ENCODE measurements around the gene AHRR.
A peak's percentile ranks its signal among the peaks of the same experiment; 100 is the strongest.
"Not testable (repeated sequence)": the region's sequence is repeated elsewhere in the genome, so short reads cannot be mapped to it uniquely, and the experiment has no call there.

The AHRR gene

GRCh38 chr5:380701-381309 is 59.3 kb downstream of the AHRR start:
- DNase-seq = peak; percentile 25

- DNase-seq = no peak
Measured at GRCh38 chr5:383066-383465, 61.6 kb downstream of the AHRR start.

DNA sequence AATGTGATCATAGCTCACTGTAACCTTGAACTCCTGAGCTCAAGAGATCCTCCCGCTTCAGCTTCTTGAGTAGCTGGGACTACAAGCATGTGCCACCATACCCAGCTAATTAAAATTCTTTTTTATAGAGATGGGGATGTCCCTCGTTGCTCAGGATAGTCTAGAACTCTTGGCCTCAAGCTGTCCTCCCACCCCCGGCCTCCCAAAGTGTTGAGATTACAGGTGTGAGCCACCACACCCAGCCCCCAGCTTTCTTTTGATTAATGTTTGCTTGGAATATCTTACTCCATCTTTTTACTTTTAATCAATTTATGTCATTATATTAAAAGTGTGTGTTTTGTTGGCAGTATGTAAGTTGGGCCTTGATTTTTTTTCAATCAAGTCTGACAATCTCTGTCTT is 62.1 kb downstream of the AHRR start:
- no peak for DNase-seq

DNA sequence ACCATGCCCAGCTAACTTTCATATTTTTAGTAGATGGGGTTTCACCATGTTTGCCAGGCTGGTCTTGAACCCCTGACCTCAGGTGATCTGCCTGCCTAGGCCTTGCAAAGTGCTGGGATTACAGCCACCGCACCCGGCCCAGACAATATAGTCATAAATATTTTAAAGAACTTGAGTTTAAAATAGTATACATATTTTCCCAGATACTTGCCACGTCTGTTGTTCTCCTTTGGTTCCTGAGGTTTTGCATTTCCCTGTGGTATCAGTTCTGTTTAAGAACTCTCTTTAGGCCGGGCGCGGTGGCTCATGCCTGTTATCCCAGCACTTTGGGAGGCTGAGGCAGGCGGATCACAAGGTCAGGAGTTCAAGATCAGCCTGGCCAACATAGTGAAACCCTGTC is 63.1 kb downstream of the AHRR start:
- DNase-seq = not testable (repeated sequence)

DNA sequence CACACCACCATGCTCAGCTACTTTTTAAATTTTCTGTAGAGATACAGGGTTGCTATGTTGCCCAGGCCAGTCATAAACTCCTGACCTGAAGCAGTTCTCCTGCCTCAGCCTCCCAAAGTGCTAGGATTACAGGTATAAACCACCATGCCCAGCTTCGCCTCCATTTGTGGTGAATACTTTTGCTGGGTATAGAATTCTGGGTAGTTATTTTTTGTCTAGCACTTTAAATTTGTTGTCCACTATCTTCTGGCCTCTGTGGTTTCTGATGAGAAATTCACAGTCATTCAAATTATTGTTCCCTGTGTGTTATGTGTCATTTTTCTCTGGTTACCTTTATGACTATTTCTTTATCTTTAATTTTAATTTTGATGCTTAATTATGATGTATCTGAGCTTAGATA is 63.8 kb downstream of the AHRR start:
- no peak for DNase-seq

GRCh38 chr5:386432-387341 is 65.2 kb downstream of the AHRR start:
- peak; percentile 36 for DNase-seq

- DNase-seq = no peak
Measured at GRCh38 chr5:387491-388265, 66.2 kb downstream of the AHRR start.

DNA sequence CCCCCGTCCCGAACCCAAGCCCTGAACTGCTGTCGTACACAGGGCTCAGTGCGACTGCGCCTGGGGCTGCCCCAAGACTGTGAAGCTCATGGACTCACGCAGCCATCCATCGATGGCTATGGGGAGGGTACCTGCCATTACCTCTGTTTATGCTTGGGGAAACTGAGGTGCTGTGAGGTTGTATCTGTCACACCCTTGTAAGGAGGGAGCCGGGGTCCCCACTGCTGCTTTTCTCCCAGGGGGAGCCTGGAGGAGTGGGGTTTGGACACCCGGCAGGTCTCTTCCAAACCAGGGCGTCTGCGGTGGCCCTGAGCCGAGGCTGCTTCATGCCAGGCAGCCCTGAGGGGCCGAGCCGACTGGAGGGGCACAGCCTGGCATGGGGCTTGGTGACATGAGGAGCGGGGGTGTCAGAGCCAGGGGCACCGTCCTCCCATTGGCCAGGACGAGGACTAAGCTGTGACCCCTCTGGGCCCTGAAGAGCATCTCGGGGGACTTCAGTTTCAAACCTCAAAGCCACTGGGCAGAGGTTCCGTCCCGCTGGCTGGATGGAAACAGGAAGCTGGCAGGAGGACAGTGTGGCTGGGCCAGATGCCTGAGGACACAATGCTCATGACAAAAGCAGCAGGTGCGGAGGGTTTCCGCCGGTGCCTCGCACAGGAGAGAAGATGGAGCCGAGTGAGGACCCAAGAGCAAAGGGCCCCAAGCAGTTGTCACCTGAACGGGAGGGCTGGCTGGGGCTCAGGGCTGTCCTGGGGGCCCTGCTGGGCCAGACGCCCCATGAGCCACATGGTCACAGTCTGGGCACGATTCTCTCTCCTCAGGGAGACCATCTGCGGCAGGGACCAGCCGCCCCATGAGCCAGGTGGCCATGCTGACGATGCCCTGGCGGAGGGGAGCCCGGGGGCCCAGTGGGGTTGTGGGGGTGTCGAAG is 67.0 kb downstream of the AHRR start:
- DNase-seq = no peak

GRCh38 chr5:389197-389821 is 67.8 kb downstream of the AHRR start:
- no peak for DNase-seq

GRCh38 chr5:389891-390622 is 68.5 kb downstream of the AHRR start:
- no peak for DNase-seq

DNA sequence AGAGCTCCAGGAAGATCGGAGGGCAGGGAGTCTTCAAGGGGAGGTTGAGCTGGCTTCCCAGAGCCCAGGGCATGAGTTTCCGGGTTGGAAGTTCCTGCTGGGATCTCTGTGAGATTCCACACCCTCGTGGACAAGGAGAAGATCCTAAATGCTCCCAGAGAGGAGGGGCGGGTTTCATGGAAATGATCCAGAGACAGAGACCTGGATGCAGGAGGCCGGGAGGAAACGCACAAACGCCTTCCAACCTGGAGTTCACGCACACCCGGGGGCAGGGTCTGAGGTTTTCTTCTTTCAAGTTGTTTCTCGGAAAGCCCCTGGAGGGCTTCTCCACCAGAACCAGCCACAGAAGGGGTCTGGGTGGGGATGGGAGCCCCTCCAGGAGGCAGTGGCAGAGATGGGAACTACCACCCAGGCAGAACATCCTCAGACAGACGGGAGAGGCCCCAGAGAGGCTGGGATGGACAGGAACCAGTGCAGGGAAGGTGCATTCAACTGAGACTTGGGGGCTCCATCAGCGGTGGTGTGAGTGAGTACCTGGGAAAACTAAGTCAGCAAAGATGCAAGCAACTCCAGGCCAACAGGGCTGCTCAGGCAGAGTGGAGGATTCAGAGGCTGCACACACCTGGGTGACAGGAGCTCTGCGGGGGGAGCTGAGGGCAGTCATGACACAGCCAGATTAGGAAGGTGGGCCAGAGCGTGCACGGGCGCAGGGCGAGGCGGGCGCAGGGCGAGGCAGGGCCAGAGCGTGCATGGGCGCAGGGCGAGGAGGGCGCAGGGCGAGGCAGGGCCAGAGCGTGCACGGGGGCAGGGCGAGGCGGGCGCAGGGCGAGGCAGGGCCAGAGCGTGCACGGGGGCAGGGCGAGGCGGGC is 69.3 kb downstream of the AHRR start:
- DNase-seq = no peak

- peak; percentile 64 for DNase-seq
Measured at GRCh38 chr5:392431-392988, 71.0 kb downstream of the AHRR start.

DNA sequence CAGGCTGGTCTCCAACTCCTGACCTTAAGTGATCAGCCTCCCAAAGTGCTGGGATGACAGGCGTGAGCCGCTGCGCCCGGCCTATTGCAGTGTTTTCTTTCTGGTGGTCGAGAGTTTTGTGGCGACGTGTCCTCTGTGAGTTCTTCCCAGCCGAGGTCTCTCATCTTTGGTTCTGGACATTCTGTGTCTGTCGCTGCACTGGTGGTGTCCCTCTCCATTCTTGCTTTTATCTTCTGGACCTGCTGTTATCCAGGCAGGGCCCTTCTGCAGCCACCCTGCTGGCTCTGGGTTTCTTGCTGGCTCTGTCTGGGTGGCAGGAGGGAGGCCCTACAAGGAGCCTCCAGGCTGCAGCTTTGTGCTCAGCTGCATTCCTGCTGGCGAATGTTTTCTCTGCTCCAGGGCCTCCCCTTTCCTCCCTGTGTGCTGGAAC is 72.3 kb downstream of the AHRR start:
- peak; percentile 43 for DNase-seq

DNA sequence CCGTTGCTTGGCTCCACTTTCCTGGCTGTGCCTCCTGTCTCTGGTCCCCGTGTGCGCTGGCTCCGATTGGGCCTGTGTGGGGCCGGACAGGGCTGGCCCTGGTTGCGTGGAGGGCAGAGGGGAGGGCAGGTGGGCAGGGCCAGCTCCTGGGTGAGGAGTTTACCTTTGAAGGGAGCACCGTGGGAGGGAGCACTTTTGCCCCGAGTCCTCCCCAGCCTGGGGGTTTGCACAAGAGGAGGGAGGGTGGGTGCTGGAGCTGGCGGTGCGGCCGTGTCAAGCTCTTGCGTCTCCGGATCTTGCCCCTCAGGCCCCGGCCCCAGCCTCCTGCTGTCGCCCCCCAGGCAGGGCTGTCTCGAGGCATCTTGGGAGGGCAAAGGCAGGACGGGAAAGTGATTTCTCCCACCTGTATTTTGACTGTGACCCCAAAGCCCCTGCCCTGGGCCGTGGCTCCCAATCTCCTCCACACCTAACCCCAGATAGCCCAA is 73.2 kb downstream of the AHRR start:
- no peak for DNase-seq

GRCh38 chr5:395156-395920 is 73.8 kb downstream of the AHRR start:
- DNase-seq = peak; percentile 59

- DNase-seq = no peak
Measured at GRCh38 chr5:395921-396530, 74.5 kb downstream of the AHRR start.

DNA sequence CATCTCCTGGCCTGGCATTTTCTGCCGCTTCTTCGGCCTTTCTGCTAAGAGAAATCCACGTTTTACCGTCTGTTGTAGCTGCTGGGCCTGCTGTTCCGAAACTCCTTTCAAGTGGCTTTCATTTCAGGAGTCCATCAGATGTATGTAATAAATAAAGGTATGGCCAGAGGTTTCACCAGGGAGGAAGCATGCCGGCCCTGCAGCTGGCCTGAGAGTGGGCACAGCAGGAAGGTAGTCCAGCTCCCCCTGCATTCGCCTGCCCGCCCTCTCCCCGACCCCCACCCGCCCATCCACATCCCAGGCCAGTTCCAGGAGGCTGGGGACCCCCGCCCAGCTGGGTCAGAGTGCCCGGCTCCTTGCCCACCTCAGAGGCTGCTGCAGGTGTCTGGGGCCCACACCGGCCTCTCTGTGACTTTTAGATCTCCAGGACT is 75.0 kb downstream of the AHRR start:
- DNase-seq = no peak

DNA sequence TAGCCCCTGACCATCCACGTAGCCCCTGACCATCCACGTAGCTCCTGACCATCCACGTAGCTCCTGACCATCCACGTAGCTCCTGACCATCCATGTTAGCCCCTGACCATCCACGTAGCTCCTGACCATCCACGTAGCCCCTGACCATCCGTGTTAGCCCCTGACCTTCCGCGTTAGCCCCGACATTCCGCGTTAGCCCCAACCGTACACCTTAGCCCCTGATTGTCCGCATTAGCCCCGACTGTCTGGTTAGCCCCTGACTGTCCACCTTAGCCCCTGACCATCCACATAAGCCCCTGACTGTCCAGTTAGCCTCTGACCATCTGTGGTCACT is 76.6 kb downstream of the AHRR start:
- not testable (repeated sequence) for DNase-seq

Data from fibroblast of skin of abdomen (primary cell).